Lower leg skin (tissue), 3 donors: ENCODE data around the gene CTPS1.

ENCODE experiments used
- POLR2A ChIP-seq, 2 donors: fragments of 450-650 bp; IDR thresholded peaks; one replicate each; pipeline ENCODE4 v1.6.1; 2016 to 2017; ENCODE audit warnings: antibody characterized with exemption in 2 of 2, mild to moderate bottlenecking in 1 of 2, moderate library complexity in 1 of 2
- TF ChIP-seq, protein P1 (sequence below), 3 donors: fragments of 450-650 bp; IDR thresholded peaks; one replicate each; pipeline ENCODE4 v1.5.1; 2016; ENCODE audit warnings: antibody characterized with exemption in 3 of 3, mild to moderate bottlenecking in 3 of 3, moderate library complexity in 2 of 3

DNA sequence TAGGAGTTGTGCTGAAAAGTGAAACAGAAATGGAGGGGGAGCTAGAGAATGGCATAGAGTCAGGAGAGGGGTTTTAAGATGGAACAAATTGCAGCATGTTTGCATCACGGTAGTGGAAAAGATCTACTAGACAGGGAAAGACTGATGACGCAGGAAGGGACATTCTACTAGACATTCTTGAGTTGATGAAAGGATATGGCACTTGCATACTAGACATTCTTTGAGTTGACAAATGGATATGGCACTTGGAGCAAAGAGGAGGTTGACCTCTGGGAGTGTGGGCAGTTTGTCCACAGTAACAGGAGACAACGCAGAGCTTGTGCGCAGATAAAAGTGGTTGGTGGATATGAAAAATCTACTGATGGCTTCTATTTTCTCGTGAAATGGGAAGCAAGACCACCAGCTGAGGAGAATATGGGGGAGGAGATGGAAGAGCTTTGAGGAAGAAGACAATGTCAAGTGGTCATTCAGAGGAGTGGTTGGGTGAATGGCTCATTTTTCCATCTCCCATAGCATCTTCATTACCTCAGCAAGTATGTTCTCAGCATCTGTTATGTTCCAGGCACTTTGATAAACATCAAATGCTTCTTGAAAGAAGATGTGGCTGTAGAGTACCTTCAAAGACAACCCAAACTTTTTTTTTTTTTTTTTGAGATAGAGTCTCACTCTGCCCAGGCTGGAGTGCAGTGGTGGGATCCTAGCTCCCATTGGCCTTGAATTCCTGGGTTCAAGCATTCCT is 2.4 kb upstream of the CTPS1 start:
- TF ChIP-seq, protein P1, sequence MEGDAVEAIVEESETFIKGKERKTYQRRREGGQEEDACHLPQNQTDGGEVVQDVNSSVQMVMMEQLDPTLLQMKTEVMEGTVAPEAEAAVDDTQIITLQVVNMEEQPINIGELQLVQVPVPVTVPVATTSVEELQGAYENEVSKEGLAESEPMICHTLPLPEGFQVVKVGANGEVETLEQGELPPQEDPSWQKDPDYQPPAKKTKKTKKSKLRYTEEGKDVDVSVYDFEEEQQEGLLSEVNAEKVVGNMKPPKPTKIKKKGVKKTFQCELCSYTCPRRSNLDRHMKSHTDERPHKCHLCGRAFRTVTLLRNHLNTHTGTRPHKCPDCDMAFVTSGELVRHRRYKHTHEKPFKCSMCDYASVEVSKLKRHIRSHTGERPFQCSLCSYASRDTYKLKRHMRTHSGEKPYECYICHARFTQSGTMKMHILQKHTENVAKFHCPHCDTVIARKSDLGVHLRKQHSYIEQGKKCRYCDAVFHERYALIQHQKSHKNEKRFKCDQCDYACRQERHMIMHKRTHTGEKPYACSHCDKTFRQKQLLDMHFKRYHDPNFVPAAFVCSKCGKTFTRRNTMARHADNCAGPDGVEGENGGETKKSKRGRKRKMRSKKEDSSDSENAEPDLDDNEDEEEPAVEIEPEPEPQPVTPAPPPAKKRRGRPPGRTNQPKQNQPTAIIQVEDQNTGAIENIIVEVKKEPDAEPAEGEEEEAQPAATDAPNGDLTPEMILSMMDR (IDR thresholded peaks at IDR 0.05) = no peak
- TF ChIP-seq POLR2A (IDR thresholded peaks at IDR 0.05) = no peak
